PC-3 (cell line): ENCODE measurements around the gene PDIK1L.

Experiments used
- CTCF ChIP-seq: fragments of 300-600 bp; sonication (generic); conservative IDR thresholded peaks from 2 replicates; pipeline ENCODE4 v1.5.1; 2017; ENCODE audit warnings: antibody characterized with exemption, low read depth, mild to moderate bottlenecking, low read length
- EZH2 ChIP-seq: fragments of 300-600 bp; sonication (generic); IDR thresholded peaks from one replicate; pipeline ENCODE4 v1.6.1; 2017; ENCODE audit warnings: antibody characterized with exemption, mild to moderate bottlenecking, low read length; ENCODE audit not compliant: unreplicated experiment
- EZH2phosphoT487 ChIP-seq: fragments of 300-600 bp; sonication (generic); IDR thresholded peaks from 2 replicates; pipeline ENCODE4 v1.6.1; 2018; ENCODE audit warnings: mild to moderate bottlenecking, antibody characterized with exemption, low read length, borderline replicate concordance

- TF ChIP-seq CTCF: no peak
- TF ChIP-seq EZH2: no peak
- no peak for TF ChIP-seq EZH2phosphoT487
Measured at GRCh38 chr1:26134466-26134865, 22.8 kb downstream of the PDIK1L start.
